ENCODE results near the gene SLC44A5.
"Not testable (repeated sequence)": the region's sequence is repeated elsewhere in the genome, so short reads cannot be mapped to it uniquely, and the experiment has no call there.

DNA sequence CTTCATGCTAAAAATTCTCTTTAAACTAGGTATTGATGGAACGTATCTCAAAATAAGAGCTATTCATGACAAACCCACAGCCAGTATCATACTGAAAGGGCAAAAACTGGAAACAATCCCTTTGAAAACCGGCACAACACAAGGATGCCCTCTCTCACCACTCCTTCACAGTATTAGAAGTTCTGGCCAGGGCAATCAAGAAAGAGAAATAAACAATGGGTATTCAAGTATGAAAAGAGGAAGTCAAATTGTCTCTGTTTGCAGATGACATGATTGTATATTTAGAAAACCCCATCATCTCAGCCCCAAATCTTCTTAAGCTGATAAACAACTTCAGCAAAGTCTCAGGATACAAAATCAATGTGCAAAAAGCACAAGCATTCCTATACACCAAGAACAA is 349.0 kb downstream of the SLC44A5 start:
- not testable (repeated sequence) for TF ChIP-seq EZH2 (IDR thresholded peaks at IDR 0.05); POLR2AphosphoS5 (IDR thresholded peaks at IDR 0.05; ENCODE audit: borderline replicate concordance, low read depth, low read length)

Data from SK-N-MC (cell line).